DMS79 (cell line): Measurements from ENCODE around the gene KIF21B.

ENCODE experiments used
- DNase-seq: peaks from one replicate; lab custom pipeline; 2025; lab: John Stamatoyannopoulos, UW

KIF21B gene

DNA sequence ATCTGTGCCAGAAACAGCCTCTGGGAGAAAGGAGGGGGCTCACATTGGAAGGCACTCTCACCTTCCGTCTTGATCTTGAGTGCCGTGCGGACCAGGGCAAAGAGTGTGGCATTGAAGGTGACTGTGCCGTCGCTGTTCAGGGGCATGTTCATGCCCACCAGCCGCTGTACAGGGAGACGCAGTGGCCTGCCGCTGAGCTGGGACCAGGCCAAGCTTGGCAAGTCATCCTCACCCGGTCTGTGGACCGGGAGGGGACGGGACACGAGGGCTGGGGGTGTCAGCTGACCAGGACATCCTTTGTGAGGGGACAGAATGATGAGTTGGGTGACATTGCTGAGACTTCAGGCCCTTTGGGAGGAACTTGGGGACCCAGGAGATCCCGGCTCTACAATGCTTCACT, 25.0 kb upstream of the KIF21B start:
- no peak for DNase-seq

- DNase-seq: no peak
These were observed 20.6 kb upstream of the KIF21B start for GRCh38 chr1:201044119-201044518.

DNA sequence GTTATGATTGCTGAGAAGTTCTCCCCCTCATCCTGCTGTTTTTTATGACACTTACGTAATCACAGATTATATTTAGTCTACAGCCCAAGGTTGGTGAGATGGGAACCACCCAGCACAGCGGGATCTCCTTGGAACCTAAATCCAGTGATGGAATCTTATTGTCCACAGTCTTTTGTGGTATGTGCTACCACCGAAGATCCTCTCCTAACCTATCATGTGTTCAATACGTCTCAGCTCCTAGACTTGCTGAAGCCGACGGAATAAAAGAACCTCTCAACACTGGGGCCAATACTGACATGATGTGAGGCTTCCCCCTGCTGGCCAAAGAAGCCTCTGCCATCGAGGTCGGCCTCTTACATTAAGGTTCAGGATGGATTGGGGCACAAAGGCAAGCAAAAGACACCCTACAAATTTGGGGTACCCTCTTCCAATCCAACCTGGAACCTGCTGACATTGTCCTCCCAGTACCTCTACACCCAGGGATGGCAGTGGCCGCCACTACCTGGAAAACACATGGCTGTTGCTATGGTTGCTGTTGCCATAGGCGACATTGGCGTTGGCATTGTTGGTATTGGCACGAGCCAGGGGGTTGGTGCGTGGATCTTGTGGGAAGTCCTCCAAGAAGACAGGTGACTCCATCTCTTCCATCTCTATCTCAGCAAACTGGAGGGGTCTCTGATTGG, 19.4 kb upstream of the KIF21B start:
- DNase-seq: peak; percentile 44

DNA sequence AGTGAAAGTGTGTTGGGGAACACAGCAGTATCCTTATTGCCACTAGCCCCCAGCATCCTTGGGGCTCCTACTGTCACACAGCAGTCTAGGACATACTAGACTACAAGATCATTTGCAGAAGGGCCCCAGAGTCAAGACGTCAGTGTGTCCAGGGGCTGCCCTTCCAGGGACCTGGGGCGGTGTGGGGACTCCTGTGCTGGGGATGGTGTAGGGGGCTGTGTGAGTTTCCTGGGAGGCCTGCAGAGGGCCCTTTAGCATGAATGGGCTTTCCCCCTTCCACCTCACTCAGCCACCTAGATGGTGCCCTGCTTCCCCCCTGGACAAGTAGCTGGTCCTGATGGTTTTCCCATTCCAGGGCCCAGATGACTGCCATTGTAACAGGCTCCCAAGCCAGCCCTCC, 17.5 kb upstream of the KIF21B start:
- DNase-seq: no peak

DNA sequence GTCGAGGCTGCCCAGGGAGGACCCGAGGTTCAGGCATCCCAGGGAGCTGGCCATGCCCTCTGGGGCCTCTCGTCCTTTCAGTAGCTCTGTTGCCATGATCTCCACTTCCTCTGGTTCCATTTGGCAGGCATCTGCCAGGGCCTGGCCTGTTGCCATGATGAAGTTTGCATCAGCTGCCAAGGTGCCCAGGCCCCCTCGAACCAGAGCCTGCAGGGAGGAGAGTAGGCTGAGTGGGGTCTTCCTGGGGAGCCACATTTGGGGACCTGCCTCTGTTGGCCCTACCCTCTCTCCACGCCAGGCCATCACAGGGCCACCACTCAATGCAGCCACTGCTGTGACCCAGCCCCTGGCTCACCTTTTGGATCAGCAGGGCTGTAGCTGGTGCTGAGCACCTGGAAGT, 16.4 kb upstream of the KIF21B start:
- no peak for DNase-seq

DNA sequence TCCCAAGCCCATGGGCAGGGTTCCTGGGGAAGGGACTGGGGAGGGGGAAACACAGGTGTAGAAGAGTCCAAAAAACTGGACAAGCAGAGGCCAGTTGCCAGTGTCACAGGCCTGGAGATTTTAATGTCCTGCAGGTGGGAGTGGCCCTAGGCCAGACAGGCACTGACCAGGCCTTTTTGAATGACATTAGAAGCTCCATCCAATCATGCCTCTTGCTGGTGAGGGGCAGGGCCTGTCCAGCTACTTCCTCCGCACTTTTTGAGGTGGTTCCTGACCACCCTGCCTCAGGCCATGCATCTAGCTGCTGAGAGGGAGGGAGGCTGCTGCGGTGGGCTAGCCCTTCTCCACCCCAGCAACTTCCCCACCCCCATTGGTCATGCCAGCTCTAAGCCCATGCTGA, 15.9 kb upstream of the KIF21B start:
- DNase-seq: no peak

DNA sequence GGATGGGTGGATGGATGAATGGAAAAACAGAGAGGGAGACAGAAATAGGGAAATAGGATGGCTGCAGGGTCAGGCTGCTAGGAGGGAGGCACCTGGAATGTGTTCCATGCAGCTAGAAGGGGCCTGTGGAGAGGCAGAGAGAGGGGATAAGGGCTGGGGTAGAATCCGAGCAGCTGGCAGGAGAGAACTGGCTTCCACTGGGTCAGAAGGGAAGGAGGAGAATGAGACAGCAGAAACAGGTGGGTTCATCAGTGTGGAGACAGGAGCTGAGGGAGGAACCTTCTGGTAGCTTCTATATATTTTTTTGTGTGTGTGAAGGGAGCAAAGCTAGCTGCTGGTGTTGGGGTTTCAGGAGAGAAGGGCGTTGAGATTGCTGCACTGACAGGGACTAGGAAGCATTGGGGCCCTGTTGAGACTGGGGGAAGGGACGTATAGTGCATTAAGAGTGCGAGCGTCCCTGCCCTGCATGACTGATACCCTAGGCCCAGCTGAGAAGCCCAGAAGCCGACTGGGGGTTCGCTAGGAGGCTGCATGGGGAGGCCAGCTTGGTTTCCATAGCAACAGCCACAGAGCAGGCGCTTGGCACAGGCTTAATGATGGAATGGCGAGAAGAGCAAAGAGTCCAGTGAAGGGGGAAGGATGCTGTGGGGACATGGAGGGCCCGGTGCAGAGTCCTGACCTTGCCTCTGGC, 14.8 kb upstream of the KIF21B start:
- no peak for DNase-seq

- DNase-seq: no peak
These were observed 12.8 kb upstream of the KIF21B start for GRCh38 chr1:201036188-201036842.

DNA sequence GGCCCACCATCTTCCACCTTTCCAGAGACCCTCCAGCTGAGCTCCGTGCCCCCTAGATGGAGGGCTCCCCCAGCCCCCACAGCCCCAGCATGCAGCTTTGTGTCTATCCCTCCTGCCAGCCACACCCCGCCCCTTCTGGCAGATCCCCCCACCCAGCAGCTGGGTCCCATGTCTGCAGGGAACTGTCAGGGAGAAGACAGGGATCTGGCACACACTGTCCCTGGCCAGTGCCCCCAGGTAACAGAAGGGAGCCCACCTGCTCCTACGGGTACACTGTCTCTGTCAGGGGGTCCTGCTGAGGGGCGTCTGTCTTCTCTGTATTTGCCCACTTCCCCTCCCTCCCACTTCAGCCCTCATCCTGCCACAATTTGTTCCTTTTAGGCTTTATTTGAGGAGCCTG, 11.2 kb upstream of the KIF21B start:
- DNase-seq: no peak

DNA sequence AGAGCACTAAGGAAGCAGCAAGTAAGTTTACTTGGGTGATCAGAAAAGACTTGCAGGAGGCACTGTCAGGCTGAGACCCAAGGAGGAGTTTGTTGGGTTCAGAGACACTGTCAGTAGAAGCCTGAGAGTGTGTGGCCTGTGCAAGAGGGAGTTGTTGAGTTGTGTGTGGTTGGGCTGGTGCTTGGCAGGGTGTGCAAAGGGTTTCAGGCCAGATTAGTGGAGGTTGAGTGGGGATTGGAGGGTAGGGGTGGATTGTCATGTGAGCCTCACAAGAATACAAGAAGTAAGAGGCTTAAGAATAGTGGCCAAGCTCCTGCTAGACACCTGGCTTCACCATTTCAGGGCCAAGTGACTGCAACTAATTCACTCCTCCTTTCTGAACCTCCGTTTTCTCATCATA, 8.9 kb upstream of the KIF21B start:
- no peak for DNase-seq

DNA sequence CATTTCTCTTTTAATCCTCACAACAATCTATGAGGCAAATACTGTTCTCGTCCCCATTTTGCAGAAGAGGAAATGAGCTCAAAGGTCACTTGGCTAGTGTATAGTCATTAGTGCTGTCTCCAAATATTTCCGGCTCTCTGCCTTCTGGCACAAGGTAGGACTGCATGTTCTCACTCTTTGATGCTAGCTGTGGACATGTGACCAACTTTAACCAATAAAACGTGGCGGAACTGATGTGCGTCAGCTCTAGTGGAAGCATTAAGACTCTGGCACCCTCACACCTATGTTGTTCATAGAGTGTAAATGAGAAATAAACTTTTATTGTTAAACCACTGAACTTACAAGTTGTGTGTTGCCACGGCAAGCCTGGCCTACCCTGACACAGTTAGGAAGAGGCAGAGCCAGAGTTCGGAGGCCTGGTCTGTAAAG, 5.0 kb upstream of the KIF21B start:
- DNase-seq: no peak

- no peak for DNase-seq
These were observed 3.3 kb upstream of the KIF21B start for GRCh38 chr1:201026836-201027235.

DNA sequence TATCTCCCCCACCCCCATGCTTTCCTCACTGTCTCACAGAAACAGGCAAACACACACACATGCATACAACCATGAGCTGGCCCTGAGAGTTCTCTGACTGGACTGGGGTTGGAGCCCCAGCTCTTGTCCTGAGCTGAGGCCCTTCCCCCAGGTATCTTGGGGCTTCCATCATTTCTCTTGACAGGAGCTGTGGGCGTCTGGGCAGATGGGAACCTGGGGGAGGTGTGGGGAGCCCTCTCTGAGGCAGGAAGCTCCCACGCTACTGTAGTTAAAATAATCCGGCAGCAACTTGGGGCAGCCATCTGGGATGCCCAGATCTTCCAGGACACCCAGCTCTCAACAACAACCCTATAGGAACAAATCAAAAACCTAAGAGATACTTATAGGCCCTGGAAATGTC, 2.7 kb upstream of the KIF21B start:
- no peak for DNase-seq

- DNase-seq: no peak
These were observed 2.1 kb upstream of the KIF21B start for GRCh38 chr1:201025571-201026002.

DNA sequence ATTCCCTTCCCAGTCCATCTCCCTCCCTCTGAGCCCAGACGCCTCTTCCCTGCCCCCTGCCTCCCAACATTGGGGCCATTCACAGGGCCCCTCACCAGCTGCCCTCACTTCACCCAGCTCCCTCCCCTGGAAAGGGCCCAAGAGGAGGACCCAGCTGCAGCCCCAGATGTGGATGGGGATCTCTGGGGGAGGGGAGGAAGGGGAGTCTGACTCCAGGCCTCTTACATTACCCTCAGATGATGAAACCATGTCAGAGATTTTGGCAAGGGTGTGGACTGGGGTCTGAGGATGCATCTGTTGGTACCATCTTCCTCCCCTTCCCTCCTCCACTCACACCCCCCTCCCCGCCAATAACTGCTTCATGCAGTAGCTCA, 1.1 kb upstream of the KIF21B start:
- DNase-seq: no peak

DNA sequence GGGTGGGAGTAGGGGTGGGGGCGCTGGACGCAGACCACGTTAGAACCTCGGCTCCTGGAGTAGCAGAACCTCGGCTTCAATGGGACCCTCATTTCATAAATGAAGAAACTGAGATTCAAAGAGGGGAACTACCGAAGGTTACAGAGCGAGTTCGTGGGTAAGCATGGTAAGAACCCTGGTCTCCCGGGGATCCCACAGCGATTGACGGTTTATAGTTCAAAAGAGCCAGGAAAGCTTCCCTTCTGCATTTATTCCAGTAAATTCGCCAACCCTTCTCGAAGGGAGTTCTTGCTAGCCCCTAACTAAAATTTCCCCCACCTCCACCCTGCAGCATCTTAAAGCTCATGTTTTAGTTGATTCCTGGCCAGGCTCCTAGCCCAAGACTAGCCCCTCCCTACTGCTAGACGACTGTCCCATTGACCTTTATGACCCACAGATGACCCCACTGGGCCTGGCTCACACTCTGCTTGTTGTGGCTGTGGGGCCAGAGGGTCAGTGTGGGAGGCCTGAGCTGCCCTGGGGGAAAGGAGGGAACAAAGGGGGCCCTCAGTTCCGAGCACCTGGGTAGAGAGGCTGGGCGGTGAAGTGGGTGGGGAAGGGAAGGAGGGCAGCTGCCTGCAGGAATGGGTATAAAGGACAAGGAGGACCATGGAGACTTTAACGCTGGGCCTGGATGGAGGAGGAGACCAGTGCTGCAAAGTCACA, 558 bp upstream of the KIF21B start:
- no peak for DNase-seq

DNA sequence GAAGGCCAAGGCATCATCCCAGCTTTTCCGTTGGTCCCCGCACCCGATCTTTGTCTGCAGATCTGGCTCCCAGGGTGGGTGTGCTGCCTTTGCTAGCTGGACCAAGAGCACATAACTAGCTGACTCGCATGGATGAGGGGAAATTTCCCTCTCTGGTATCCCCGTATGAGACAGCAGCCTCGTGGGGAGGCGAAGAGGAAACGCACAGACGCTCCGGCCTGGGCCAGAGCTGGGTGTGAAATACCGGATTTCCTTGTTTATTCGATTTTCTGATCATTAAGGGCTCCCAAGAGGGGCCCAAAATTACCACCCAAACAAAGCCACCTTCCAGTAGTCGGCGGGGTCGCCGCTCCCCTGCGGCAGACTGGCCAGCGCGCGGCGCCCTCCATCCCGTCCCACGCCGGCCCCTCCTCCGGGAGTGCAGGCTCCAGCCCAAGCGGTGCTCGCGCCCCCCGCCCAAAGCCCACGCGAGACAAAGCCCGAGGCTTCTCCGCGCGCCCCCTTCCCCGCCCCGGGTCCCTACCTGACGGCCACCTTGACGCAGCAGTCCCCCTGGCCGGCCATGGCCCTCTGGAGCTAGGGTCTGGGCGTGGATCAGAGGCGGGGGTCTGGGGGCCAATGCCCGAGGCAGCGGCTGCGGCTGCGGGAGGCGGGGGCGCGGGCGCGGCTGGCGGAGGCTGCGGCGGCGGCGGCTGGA, 546 bp downstream of the KIF21B start:
- DNase-seq: no peak

- DNase-seq: no peak
These were observed 1.1 kb downstream of the KIF21B start for GRCh38 chr1:201022493-201022819.

GRCh38 chr1:201021630-201022492, 1.7 kb downstream of the KIF21B start:
- peak; percentile 29 for DNase-seq

GRCh38 chr1:201020721-201021629, 2.5 kb downstream of the KIF21B start:
- DNase-seq: peak; percentile 26
